ENCODE measurements around the gene CCNY.

Gene CCNY

DNA sequence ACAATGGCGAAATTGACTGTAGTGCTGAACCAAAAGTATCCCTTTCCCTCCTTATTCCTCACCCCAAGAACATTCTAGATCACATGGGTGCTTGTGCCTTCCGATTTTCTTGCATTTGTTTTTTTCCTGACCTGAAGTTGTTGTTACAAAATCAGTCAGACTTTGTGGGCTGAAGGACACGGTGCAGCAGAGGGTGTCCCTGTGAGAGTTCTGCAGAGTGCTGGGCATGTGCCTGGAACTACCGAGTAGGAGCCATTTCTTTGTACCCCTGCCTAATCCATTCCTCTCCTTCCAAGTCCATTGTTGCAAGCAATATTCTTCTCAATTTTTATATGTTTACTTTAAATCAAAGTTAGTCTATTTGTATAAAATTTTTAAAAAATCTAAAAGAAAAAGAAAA, 233.5 kb downstream of the CCNY start:
- no peak for DNase-seq

DNA sequence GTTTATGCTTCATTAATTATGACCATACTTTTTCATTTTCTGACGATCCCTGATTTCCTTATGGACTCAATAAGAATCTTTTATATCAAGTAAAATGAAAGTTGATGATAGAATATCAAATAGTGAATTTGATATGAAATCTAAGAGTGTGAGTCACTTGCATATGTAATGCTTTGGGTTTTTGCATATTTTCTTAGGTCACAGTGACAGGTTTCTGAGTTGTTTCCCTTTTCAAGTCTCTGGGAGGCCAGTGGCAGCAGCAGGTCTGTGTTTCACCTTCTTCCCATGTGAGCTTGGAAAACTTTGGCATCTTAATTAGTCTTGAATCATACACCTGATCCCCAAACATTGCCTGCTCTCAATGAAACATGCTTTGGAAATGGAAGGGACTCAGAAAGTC, 234.1 kb downstream of the CCNY start:
- DNase-seq: no peak

DNA sequence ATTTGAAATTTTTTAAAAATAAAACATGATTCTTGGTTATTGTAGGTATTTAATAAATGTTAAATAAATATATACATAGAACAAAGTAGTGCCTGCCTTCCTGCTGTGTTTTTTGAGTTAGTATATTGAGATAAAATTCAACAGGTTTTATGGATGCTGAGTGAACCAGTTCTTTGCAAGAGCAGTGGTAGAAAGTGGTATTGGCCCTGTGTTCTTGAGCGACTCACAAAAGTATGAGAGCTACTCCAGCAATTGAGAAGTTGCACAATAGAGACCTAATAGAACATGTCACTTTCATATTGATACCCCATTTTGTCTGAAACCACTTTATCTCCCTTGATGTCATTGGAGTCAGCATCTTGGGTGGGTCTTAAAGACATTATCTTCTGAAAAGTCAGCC, 236.3 kb downstream of the CCNY start:
- DNase-seq: no peak

DNA sequence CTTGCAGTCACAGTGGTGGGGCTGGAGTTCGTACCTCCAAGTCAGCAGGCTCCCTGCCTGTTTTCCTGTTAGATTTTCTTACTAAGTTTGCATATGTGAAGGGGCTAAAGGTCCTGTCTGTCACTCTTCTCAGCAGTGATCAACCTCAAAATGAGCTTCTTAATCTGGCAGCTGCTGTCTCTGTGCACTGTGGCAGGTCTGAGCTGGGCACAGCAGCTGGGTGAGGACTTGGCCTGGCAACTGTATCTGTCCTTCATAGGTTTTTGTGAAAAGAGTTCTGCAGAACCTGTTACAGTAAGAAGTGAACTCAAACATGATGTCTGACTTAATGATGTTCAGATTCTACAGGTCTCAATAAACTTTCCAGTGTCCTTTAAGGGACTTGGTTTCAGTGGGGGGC, 237.5 kb downstream of the CCNY start:
- DNase-seq: no peak

DNA sequence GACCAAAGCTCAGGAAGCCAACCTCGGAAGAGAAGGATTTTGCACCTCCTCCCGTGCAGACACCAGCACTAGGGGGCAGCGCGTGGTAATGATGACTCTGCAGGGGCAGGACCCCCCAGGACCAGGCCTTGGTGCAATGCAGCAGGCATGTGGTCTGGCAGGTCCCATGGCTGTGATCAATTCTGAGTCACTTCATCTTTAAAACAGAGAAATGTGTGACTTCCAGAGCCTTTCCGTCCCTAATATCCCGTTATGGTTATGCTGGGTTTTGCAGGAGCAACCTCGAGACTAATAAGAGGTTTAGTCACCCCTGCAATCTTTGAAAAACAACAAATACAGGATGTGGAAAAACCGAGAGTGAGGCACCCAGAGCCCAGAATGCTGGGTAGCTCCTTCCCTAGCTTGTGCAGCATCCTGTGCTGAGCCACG, 238.6 kb downstream of the CCNY start:
- no peak for DNase-seq

DNA sequence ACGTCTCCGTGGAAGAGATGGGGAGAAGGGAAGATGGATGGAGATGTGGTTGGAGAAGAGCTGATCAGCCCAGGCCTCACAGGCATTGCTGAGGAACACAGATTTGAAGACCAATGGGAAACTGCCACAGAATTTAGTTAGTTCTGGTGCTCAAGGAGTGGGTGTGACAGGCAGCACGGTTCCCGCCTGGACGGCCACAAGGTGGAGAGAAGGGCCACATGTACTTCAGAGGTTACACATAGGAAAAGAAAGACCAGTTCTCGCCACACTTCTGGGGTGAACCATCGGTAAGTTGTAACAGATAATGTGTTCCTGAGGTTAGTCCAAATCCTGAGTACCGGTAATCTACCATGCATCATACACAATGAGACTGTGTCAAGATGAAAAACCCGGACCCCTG, 239.3 kb downstream of the CCNY start:
- DNase-seq: no peak

DNA sequence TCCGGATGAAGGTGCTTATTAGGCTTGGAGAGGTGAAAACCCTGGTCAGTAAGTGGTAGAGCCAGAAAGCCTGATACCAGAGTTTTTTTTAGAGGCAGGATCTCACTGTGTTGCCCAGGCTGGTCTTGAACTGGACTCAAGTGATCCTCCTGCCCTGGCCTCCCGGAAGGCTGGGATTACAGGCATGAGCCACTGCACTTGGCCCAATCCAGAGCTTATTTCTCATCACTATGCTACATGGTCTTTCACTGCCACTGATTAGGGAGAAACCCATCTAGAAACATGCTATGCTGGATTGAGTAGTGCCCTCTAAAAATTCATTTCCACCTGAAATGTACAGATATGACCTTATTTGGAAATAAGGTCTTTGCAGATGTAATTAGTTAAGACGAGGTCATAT, 240.4 kb downstream of the CCNY start:
- no peak for DNase-seq

DNA sequence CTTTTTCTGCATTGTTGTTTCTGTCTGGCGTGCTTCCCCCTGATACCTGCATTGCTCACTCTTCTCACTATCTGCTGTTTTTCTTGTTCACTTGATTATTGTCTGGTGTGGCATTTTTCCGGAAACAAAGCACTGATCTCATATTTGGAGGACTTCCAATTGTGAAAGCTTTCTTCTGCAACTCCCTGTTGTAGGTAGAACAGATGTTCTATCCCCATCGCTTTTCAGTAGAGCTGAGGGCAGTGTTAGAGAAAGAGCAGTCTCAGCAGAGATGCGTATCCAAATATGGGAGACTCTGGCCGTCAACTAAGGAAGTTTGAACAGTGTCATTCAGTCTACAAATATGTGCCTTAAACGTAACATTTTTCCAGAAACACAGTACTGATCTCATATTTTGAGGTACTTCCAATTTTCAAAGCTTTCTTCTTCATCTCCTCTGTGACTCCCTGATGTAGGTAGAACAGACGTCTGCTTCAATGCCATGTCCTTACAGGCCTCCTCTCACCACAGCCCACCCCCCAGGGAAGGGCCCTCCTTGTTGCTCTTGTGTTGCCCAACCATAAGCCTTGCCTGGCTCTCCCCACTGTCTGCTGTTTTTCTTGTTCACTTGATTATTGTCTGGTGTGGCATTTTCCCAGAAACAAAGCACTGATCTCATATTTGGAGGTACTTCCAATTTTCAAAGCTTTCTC, 241.8 kb downstream of the CCNY start:
- DNase-seq: no peak

DNA sequence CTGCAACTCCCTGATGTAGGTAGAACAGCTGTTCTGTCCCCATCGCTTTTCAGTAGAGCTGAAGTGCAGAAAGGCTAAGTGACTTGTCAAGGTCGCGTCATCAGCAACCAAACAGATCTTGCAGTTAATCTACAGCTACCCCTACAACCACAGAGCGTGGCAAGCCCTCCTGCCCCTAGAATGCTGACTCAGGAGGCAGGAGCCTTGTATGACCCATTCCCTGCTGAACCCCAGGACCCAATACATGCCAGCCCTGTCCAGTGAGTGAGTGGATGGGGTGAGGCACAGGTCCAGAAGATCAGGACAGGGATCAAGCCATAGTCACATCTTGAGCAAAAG, 242.3 kb downstream of the CCNY start:
- no peak for DNase-seq

DNA sequence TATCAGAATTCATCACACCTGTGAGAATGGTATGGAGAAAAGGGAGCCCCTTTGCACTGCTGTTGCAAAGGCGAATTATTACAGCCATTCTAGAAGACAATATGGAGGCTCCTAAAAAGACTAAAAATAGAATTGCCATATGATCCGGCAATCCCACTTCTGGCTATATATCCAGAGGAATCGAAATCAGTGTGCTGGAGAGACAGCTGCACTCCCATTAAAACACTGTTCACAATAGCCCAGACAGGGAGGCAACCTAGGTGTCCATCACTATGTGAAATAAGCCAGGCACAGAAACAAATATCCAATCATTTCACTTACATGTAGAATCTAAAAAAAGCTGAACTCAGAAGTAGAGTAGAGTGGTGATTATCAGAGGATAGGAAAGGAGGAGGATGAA, 242.8 kb downstream of the CCNY start:
- no peak for DNase-seq

DNA sequence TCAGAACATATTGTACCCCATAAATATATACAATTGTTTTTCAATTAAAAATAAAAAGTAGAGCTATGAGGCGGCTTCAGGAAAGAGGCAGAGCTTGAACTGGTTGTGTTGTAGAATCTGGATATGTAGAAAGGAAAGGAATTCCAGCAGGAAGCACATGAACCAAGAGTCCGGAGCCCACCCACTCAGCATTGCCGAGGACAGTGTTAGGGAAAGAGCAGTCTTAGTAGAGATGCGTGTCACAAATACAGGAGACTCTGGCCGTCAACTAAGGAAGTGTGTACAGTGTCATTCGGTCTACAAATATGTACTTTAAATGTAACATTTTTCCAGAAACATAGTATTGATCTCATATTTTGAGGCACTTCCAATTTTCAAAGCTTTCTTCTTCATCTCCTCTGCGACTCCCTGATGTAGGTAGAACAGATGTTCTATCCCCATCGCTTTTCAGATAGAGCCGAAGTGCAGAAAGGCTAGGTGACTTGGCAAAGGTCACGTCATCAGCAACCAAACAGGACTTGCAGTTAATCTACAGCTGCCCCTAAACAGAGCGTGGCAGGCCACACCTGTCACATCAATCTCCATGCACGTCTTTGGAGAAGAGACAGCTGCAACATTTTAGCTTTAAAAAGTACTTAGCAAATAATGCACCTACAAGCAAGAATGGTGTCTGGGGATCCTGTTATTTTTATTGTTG, 243.6 kb downstream of the CCNY start:
- DNase-seq: no peak

DNA sequence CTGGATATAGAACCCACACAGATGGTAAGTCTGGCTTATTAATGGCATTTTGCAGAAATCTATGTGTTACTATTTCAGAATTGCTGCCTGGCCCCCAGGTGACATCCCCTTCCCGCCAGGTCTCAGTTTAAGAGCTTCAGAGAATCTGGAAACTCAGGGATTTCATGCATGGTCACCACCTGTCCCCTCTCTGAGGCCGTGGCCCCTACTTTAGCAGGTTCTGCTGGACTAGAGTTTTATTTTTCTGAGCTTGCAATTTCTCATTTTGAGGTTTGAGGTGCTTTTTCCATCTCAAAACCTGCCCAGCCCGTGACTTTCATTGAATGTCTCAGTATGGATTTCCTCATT, 244.1 kb downstream of the CCNY start:
- no peak for DNase-seq

DNA sequence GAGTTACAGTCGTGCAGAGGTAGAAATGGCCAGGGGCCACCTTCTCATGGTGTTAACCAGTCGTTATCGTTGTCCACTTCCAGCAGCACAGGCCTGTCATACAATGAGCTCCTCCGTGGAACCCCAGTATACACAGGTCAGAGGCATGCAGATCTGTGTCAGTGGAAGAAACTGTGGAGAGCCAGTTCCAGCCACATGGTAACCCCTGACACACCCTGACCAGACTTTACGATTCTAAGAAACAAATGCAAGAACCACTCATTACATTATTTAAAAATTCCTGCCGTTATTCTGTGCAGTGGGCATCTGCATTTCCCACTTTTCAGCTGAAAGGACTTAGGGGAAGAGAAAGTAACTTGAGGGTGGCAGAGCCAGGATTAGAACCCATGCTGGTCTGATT, 245.3 kb downstream of the CCNY start:
- no peak for DNase-seq

DNA sequence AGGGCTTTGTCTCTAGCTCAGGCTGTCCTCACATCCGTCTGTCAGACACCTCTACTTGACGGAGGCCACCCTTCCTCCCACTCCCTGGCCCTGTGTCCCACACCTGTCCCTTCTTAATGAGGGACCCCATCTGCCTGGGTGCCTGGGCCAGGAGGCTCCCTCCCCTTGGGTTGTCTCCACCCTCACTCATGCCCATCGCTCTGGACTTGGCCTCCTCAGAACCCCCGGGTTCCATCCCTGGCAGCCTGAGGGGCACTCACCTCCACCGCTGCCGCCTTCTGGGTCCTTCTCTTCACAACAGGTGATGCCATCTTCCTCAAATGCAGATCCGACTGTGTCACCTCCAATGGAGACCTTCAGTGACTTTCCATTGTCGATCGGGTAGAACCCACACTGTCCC, 248.6 kb downstream of the CCNY start:
- DNase-seq: no peak

DNA sequence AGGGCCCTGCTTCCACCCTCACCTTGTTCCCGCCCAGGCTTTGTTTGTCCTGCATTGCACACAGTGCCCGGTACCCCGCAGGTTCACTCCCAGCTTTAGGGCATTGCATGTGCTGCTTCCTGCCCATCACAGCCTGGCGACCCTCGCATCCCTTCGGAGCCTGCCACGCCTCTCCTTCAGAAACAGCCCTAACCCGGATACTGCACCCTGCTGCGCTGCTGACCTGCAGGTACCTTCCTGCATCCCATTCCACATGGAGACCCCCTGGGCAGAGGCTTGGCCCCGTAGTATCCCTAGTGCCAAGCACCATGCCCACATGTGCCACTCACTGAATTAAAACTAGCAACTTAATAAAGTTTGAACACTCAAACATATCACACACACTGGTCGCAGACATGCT, 249.0 kb downstream of the CCNY start:
- no peak for DNase-seq

DNA sequence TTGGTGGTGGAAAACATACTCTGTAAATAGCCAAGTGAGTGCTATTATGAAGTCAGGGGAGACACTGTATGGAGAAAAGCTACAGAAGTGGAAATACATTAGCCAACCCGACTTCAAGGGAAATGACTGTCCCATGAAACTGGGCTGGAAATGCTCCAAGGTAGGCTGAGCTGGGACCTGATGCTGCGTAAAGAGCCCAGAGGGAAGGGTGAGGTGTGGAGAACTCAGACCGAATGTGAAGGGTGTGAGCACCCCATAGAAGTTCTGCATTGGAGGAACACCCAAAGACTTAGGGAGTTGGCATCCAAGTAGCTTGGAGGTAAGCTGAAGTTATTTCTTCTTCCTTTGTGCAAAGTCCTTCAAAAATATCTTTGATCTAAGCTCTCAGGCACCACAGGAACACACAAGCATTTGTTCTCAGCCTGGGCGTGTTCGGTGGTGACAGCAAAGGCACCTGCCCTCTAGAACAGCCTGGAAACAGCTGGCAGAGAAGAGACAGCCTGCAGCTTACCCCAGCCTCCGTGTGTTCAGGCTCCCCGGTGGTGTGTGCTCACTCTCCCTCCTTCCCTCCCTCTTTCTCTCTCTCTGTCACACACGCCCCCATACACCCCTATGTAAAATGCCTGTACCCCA, 249.7 kb downstream of the CCNY start:
- DNase-seq: no peak

DNA sequence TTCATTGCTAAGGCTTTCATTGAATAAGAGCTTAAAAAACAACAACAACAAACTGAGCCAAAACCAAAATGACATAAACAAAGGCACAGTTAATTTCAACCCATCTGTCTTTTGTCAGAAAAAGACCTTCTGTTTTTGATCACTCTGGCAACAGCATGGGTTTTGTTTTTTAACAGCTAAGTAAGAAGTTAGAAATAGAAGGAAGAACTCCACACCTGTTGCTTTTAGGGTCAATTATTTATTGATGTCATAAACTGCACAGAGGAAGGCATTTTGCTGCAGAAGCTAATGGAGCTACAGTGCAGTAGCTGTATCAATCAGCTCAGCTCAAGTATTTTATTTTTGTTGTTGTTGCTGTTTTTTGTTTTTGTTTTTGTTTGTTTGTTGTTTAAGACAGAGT, 252.5 kb downstream of the CCNY start:
- no peak for DNase-seq

DNA sequence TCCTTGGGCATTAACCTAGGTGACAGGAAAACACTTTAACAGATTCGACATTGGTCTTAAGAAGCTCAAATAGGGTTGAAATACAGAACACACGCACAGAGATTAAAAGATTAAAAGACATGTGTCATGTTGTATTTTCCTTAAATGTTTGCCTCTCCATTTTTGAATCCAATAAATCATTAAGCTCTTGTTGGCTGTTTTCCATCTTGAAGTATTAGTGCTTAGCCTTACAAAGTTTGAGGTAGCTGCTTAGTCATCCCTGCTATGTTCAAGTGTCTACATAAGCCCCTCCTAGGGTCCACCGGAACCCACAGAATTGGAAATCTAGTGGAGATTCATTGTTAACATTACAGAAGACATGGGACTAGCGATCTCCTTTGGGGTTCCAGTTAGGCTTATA, 256.1 kb downstream of the CCNY start:
- no peak for DNase-seq

DNA sequence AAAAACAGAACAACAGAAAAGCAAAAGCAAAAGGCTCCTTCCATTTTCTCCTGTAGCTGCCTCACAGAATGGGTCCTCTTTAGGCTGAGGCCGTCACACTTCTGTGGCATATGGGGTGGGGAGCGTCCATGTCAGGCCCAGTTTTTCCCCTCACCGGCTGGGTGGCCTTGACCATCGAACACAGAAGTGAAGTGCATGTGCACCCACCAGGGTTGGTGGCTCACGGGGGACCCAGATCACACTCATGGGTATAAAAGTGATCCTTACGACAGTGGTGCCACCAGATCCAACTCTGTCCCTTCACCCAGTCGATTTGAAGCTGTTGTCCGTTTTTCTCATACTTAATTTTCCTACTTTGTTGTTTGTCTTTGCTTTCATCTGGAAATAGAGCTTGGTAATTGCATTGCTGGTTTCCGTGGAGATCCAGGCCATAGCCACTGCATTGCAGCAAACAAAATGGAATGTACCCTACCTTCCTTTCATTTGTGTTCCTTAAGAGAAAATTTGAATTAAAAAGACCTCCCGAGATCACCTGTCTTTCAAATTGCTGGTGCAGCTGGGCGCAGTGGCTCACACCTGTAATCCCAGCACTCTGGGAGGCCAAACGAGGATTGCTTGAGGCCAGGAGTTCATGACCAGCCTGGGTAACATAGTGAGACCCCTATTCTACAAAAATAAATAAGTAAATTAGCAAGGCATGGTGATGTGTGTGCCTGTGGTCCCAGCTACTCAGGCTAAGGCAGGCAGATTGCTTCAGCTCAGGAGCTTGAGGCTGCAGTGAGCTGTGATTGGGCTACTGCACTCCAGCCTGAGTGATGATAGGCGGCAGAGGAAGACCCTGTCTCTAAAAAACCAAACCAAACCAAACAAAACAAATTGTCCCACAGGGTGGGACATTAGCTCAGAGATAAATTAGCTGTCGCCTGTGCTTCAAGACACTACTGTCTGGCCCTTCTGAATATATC, 258.1 kb downstream of the CCNY start:
- DNase-seq: no peak

DNA sequence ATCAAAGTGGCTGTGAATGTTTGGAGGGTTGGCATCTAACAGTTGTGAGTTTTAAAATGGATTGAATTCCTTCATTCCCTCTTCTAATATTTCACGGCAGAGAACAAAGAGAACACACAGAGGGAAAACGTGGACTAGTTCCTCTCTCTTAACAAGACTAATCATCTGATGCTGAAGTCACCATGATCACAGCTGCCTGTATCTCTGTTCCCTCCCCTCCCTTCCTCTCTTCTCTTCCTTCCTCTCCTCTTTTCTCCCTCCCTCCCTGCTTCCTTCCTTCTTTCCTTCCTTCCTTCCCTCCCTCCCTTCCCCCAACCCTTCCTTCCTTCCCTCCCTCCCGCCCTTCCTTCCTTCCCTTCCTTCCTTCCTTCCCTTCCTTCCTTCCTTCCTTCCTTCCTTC, 258.8 kb downstream of the CCNY start:
- no peak for DNase-seq

DNA sequence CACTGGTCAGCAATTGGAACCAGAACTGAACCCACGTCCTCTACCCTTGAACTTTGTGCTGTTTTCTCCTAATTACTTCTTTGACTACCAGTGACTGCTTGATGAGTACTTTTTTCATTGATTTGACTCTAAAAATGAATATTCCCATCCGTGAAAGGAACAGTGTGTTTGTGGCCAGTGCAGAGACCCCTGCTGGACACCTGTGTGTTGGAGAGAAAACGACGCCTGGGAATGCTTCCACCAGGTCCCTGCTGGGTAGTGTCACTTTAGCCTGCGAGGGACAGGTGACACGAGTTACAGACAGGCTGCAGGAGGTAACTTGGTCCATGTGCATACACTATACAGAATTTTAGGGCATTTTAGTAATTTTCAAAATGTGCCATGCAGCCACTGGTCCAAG, 262.1 kb downstream of the CCNY start:
- no peak for DNase-seq

DNA sequence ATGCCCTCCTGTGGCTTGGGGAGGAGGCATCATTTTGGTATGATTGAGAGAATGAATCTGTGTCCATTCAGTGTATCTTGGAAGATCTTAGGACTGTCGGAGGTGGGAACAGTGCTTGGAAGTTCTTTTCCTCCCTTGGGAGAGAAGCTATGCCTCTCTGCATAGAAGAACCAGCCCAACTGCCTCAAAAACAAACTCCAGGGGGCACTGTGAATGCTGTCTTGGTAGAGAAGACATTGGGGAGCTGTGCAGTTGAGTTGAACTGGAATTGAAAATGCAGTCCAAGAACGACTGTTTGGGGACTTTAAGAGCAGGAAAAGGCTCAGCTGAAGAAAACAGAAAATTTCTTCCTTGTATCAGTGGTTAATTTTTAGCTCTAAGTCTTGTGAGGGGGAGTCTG, 263.9 kb downstream of the CCNY start:
- no peak for DNase-seq

DNA sequence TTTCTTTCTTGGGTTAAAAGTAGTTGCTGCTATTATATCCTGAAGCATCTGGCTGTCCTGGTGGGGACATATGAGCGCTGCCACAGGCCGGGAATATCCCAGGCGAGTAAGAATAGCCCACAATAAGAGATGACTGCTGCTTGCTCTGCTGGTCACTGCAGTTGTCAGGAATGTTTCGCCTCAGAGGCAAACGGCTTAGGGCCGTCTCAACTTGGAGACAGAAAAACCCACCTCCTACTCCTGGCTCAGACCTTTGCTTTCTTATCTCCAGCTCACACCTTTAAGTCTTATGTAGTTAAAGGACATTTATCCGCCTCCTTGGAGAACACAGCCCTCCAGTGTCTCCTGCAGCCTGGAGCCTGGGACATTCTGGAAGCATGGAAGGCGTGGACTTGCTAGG, 268.9 kb downstream of the CCNY start, which contains the start of gene GJD4:
Gene GJD4, plus strand, starts transcription at position 151 of the 400 bp plus-strand sequence. Its CDS starts 227 bp downstream, at position 378.
- DNase-seq: no peak

Measured in activated T-cell treated with anti-CD3 and anti-CD28 coated beads, Interleukin-2, amount 50 U/mL, for 48 hours (primary cell).